NCI-H1092 (cell line): ENCODE data around the gene PLA2G7.
"Not testable (repeated sequence)": the region's sequence is repeated elsewhere in the genome, so short reads cannot be mapped to it uniquely, and the experiment has no call there.

Experiments
- DNase-seq: peaks from one replicate; lab custom pipeline; 2025; lab: John Stamatoyannopoulos, UW

The PLA2G7 gene

DNA sequence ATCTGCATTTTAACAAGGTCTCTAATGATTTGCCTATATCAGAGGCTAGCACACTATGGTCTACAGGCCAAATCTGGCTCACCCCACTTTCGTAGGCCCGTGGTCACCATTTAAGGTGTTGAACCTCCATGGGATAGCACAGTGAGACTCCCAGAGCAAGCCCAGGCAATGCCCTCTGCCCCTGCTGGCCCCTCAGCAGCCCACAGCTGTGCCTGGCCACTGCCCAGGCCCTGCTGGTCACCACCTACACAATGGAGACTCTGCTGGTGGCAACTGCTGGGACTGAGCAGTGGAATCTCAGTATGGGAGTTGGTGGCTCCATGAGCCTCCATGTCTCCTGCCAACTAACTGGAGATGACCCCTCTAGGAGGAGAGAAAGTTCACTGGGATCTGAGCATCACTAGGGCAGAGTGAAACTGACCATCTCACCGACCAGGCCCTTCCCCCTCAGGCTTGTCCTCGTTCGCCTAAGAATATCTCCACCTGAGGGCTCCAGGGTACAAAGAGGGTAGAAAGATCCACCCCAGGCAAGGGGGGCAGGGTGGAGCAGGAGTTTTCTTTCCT lies 13.8 kb upstream of the PLA2G7 start:
- no peak for DNase-seq

DNA sequence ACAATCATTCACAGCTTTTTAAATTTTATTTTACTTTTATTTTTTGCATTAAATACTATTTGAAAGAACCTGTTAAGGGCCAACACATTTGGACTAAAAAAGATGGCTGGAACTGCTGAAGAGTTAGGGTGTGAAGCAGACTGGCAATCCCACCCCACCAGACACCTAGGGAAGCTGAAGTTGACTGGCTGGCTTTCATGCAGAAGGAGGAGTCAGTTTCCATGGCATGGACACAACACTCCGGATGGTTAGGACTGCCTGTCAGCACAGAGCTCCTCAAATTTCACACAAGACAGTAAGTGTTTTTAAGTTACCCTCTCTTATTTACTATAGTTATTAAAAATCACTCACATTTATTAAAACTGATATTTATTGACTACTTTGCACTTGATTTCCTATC lies 11.5 kb upstream of the PLA2G7 start, which contains the start of gene ANKRD66:
Gene ANKRD66 (plus strand): TSS at position 238 of the 400 bp plus-strand sequence. CDS start 5,016 bp downstream, outside the sequence.
- DNase-seq: no peak

DNA sequence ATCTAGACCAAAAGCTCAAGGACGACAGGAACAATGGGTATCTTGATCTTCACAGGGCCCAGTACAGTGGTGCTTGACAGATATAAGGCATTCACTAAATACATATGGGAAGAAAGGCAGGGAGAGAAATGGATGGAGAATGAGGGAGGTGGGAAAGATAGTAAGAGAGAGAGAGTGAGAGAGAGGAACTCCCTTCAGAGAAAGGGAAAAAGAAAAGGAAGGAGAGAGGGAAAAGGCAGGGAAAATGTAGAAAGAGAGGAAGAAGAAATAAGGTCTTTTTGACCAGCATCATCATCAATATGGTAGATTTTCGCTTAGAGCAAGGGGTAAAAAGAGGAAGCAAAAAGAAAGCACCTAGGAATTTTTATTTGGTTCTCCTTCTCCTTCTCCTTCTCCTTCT lies 10.8 kb upstream of the PLA2G7 start:
- DNase-seq: no peak

DNA sequence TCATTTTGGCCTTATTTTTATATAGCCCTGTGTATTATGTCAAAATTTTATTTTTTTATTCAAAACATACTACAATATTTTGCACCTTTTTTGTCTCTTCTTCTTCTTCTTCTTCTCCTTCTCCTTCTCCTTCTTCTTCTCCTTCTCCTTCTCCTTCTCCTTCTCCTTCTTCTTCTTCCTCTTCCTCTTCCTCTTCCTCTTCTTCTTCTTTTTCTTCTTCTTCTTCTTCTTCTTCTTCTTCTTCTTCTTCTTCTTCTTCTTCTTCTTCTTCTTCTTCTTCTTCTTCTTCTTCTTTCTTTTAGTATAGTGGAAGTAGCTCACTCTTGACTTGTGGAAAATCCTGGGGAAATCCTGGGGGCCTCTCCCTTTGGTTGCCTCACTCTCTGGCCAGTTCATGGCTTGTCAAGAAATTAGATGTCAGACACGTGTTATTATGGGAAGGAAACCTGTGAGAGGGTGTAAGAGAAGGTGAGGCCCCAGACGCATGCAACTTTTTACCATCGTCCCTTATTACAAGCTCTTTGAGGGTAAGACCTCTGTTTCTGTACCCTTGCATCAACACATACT lies 9.1 kb upstream of the PLA2G7 start:
- not testable (repeated sequence) for DNase-seq

- DNase-seq: no peak
Measured at GRCh38 chr6:46743425-46744158, 8.4 kb upstream of the PLA2G7 start.

GRCh38 chr6:46741910-46742309 lies 6.7 kb upstream of the PLA2G7 start:
- DNase-seq: no peak

DNA sequence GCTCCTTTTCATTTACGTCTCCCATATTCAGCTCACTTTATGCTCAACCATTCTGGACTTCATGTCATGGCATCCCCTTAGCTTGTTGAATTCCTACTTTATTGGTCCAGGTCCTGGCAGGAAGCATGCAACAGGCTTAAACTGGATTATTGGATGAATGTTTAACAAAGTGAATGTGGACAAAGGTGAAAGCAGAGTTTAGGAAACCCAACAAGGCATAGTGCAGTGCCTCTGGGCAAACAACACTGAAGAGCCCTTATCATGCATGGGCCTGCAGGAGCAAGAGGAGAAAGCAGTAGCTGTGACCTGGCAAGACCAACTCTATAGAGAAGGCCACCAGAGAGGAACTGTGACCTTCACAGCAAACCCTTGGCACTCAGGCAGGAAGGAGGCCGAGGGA lies 6.3 kb upstream of the PLA2G7 start:
- no peak for DNase-seq

DNA sequence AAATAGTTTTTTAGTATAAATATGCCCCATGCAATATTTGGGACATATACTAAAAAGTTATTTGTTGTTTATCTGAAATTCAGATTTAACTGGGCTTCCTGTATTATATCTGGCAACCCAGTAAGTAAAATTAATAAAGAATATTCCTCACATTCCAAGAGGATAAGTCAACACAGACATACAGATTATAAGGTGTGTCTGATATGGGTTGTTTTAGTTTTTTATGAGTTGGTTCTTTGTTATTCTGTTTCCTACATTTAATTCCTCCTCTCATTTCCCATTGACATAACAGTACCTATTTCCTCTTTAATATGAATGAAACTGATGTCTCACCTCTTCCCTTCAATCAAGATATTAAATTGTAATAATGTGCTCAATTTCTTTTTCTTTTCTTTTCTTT lies 1.7 kb upstream of the PLA2G7 start:
- DNase-seq: no peak

- no peak for DNase-seq
Measured at GRCh38 chr6:46735720-46736031, 501 bp upstream of the PLA2G7 start.

DNA sequence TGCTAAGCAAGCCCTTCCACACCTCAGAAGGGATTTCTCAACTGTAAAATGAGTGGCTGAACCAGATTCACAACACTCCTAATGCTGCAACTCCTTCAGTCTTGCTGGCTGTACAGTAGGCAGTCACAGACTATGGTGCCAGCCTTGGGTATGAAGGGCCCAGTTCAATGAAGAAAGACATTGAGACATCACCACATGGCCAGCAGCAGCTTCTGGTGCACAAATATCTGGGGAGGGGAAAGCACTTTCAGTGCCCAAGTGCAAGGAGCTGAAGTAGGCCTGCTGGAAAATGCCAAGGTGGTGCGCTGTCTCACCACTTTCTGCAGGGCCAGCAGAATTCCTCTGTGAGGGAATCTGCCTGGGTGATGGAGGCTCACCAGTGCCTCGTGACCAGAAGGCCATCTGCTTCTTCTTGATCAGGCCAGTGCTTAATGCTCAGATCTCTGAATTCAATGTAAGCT lies 1.8 kb downstream of the PLA2G7 start:
- DNase-seq: no peak

DNA sequence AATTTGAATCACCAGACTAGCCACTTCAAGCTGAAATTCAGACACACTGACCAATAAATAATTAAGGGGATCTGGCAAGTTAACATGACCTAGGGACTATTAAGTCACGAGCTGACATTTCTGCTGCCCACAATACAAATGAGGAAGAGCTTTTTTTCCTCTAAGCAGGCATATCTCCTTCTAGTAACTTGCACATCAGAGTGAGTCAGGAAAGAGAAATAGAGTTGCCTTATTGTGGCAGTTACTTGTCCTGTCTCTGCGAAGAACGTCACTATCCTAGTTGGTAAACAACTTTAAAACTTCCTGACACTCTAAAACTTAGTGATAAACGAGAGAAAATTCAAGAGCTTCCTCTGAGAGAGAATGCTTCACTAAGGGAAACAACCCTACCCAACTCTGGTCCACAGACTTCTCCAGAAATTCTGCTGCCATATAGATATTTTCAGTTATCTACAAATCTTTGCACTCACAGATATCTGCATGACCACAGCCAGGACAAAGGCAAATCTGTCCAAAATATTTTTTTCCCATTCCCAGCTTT lies 4.2 kb downstream of the PLA2G7 start:
- DNase-seq: no peak

DNA sequence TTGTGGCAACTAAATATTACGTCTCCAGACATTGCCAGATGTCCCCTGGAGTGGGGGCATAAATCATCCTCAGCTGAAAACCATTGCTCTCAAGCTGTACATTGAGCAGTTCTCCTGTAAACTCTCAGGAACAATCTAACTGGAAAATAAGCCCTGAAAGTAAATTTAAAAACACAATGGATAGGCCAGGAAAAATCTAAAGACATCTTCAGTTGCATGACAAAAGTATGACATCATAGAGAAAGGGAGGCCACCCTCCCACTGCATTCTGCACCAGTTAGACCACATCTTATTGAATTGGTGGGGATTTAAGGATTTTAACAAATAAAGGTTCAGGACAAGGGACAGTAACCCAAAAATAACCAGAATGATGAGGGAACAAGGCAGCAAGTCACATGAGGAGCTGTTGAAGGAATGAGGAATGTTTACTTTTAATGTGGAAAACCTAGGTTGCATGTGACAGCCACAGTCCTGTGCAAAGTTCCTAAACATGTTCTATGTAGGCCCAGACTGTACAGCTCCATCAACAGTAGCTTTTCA lies 5.3 kb downstream of the PLA2G7 start:
- no peak for DNase-seq

DNA sequence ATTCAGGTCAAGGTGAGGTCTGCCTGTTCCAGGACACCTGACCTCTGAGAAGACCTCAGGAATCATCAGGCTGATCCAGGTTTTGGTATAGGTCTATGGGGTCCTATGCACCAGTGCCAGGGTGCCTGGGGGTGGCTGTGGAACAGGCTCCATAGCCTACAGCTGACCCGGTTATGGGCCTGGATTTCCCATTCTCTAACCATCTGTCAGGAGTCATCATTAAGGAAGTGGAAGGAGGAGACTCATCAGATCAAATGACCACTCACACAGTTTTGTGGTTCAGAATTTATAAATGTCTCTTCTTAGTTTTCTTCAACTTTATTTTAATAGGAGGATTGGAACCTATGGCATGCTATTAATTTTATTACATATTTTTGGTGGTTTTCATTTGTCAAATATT lies 14.8 kb downstream of the PLA2G7 start:
- no peak for DNase-seq

GRCh38 chr6:46719099-46719498 lies 16.1 kb downstream of the PLA2G7 start:
- no peak for DNase-seq

- no peak for DNase-seq
Measured at GRCh38 chr6:46715141-46715540, 20.0 kb downstream of the PLA2G7 start.

- DNase-seq: no peak
Measured at GRCh38 chr6:46711491-46711890, 23.7 kb downstream of the PLA2G7 start.

DNA sequence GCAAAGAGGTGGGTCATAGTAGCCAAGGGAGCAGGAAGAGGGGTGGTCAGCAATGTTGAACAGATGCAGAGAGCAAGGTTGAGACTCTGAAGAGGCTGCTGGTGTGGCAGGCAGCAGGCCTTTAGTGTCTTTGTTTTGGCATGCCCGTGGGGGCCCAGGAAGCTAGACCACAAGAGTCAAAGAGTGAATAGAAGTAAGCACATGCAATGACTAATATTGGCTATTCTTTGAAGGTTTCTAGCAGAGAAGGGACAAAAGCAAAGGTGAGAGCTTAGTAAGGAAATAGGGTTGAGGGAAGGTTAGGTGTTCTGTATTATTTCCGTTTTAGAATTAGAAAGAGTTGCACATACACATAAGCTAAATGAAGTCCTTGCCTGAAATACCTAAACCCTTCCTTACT lies 28.7 kb downstream of the PLA2G7 start:
- DNase-seq: no peak

- no peak for DNase-seq
Measured at GRCh38 chr6:46704562-46704961, 30.6 kb downstream of the PLA2G7 start.

DNA sequence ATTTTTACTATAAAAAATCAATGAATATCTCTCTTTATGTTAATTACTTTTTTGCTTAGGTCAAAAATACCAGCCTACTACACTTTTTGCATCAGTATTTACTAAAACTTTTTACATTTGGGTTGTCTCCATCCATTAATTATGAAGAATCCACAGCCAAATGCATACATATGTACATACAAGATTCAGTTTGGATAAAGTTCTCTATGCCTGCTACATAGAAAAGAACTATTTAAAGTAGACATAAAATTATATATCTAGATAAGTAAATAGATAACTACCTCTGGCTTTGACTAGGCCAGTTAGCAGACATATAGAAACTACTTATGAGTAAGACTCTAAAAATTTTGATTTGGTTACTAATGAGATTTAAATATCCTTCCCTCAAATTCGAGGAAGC lies 35.2 kb downstream of the PLA2G7 start:
- no peak for DNase-seq

GRCh38 chr6:46690911-46691451 lies 44.2 kb downstream of the PLA2G7 start:
- no peak for DNase-seq

DNA sequence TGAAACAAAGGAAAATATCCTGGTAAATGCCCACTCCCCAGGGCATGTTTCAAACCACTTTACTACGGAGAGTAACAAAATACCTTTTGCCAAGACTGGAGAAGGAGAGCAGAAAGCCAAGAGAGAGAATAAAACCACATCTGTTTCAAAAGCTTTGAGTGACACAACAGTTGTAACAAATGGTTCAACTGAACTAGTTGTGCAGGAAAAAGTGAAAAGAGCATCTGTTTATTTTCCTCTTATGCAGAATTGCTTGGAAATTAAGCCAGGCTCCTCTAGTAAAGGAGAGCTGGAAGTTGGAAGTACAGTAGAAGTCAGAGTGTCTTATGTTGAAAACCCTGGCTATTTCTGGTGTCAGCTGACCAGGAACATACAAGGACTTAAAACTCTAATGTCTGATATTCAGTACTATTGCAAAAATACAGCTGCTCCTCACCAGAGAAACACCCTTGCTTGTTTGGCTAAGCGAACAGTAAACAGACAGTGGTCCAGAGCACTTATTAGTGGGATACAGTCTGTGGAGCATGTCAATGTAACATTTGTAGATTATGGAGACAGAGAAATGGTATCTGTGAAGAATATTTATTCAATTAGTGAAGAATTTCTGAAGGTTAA lies 44.9 kb downstream of the PLA2G7 start:
- no peak for DNase-seq

- no peak for DNase-seq
Measured at GRCh38 chr6:46689657-46690056, 45.5 kb downstream of the PLA2G7 start.
